NCI-H82 treated with DMSO at 0.1 percent for 48 hours (cell line): ENCODE results near the gene CFAP77.

Experiments
- DNase-seq: peaks from one replicate; lab custom pipeline; 2025; ENCODE audit not compliant: unreplicated experiment; lab: John Stamatoyannopoulos, UW

The CFAP77 gene

DNA sequence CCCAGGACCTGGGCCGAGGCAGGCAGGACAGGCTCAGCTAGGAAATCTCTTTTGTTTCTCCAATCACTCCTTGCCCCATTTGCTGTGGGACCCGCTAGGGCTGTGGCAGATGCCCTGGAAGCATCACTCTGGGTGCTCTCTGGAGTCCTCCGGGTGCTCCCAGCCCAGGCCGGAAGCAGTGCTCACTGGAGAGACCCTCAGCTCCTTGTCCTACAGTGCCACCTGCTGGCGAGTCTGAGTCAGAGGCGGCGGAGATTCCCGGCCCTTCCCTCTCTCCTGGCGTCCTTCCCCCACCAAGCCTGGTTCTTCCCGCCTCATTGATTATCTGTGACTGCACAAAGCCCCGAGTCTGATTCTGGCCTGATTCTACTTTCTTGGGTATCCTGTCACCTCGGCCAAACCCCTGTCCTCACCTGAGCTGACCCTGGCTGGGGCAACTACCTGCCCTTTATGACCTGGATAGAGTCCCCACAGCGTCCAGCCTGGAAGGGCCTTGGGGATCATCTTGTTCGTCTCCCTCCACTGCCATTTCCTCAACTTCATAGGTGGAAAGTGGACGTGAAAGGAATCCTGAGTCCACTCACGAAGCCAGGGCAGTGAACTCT lies 165.1 kb downstream of the CFAP77 start:
- DNase-seq = peak; percentile 49

DNA sequence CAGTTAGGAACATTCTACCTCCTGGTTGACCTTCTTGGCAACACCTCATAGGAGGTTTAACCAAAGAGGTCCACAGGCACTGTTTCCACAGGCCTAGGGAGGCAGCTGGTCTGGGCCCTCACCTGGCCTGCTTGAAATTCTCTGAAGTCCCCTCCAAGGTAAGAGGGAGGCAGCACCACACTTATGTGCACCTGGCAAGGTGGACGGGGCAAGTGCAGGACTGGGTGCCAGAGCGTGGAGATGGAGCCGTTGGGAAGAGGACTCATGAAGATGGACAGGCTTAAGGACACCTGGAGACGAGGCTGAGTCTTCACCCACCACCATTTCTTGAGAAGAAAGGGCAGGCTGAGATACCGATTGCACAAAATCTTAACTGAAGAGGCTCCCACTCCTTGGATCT lies 165.8 kb downstream of the CFAP77 start:
- DNase-seq = no peak

DNA sequence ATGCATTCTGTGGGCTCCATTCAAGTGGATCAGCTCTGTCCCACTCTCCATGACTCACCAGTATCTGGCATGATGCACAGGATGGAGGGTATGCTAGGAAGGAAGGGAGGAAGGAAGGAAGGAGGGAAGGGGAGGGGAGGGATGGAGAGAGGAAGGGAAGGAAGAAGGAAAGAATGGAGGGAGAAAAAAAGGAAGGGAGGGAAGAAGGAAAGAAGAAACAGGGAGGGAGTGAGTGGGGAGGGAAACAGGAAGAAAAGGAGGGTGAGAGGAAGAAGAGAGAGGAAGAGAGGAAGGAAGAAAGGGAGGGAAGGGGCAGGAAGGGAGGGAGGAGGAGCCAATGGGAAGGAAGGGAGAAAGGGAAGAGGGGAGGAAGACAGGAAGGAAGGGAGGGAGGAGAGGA lies 167.1 kb downstream of the CFAP77 start:
- DNase-seq = no peak

DNA sequence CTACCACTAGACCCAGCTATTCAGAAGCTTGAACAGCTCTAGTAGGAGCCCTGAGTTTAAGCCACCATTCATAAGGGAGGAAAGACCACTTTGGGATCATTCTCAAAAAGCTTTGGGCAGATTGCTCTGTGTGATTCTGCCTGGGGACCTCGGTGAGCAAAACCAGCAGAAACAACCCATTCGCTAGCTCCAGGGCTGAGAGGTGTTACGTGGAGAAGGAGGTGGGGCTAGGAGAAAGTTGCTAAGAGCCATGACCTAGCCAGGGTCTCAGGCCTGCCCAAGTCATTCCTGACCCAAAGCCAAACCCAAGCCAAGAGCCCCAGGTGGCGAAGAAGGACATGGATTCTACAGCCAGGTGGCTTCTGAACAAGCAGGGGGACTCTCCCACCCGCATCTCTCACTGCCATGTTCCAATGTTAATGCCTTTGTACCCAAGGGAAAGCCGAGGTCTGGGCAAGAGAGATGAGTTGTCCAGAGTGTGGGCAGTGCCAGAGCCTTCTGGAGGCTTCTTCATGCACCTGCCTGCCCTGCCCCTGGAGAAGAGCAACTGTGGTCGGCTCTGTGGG lies 168.4 kb downstream of the CFAP77 start:
- DNase-seq = no peak

DNA sequence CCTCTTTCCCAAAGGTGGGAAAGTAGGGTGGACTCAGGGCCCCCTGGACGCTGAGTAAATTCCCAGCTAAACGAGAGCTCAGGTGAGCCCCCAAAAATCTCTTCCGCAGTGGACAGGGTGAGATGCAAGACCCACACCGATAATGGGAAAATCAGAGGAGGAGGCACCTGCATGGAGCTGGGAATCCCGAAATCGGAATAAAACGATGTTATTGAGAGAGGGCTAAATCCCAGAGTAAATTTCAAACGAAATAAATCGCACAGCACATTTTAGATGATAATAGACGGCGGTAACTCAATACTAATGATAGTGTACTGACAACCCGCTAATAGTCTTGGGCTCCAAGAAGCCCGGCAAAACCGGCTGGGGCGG lies 169.4 kb downstream of the CFAP77 start:
- no peak for DNase-seq

DNA sequence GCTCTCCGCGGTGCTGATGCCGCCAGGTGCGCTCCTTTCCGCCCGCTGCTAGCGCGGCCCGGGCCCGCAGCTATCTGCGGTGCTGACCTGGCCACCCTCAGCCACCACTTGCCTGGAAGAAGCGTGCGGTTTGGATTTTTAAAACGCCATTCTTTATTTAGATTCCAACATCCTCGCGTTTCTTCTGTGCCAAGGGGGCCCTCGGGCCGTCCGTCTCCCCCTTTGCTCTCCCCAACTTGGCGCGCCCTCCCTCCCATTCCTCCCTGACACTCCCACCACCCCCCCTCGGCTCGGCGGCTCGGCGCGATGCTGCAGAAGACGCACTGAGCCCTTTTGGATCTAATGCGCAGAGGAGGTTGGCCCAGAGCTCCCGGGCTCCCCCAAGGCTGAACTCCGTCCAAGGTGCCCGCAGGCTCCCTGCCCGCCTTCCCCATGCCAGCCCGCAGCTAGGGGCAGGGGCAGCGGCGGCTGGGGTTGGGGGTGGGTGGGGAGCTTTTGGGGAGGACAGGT lies 172.3 kb downstream of the CFAP77 start, which contains the start of gene BARHL1:
Gene BARHL1, plus strand, starts transcription at position 331 of the 510 bp plus-strand sequence. CDS start 192 bp downstream, outside the sequence.
- DNase-seq = no peak

DNA sequence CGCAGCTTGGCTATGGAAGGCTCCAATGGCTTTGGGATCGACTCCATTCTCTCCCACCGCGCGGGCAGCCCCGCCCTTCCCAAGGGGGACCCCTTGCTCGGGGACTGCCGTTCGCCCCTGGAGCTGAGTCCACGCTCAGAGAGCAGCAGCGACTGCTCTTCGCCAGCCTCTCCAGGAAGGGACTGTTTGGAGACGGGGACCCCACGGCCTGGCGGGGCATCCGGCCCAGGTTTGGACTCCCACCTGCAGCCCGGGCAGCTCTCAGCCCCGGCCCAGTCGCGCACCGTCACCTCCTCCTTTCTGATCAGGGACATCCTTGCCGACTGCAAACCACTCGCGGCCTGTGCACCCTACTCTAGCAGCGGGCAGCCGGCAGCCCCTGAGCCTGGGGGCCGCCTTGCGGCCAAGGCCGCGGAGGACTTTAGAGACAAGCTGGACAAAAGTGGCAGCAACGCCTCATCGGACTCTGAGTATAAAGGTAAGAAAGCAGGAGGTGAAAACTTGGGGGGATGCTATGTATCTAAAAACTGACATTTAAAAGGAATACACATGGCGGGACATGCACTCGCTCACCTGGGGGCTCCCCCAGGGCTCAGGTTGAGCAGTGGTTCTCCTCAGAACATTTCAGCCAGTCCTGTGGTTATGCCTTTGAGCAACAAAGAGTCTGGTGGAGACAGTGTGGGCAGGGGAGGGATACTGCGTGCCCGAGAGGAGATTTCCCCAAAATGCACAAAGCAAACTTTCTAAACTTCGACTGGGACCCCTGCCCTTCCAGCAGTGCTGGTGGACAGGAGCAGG lies 173.0 kb downstream of the CFAP77 start:
- no peak for DNase-seq

DNA sequence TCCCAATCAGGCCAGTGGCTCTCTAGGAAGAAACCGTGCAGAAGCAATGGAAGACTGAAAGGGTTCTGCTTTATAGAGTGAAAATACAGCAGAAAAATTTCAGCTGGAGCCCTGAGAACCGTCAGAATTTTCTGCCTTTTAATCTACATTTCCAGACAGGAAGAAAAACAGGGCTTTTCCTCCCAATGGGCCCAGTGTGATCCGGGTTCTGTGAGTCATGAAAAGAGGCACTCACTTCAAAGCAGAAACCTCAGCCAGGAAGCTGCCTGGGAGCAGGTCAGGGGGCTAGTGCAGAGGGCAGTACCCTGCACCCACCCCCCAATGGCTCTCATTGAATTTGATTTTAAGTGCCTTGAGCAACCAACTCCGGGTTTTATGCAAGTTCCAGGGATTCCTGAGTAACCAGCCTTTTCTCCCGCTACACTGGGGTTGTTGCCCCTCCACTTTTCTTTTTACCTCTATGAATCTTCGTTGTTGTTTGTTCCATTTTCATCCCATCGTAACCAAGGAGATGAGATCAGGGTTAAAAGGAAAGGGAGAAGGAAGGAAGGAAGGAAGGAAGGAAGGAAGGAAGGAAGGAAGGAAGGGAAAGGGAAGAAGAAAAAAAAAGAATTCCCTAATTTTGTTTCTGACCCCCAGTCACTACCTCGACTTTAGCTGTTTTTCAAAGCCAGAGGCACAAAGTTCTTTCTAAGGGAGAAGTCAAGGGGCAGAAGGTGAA lies 173.7 kb downstream of the CFAP77 start:
- DNase-seq = no peak

DNA sequence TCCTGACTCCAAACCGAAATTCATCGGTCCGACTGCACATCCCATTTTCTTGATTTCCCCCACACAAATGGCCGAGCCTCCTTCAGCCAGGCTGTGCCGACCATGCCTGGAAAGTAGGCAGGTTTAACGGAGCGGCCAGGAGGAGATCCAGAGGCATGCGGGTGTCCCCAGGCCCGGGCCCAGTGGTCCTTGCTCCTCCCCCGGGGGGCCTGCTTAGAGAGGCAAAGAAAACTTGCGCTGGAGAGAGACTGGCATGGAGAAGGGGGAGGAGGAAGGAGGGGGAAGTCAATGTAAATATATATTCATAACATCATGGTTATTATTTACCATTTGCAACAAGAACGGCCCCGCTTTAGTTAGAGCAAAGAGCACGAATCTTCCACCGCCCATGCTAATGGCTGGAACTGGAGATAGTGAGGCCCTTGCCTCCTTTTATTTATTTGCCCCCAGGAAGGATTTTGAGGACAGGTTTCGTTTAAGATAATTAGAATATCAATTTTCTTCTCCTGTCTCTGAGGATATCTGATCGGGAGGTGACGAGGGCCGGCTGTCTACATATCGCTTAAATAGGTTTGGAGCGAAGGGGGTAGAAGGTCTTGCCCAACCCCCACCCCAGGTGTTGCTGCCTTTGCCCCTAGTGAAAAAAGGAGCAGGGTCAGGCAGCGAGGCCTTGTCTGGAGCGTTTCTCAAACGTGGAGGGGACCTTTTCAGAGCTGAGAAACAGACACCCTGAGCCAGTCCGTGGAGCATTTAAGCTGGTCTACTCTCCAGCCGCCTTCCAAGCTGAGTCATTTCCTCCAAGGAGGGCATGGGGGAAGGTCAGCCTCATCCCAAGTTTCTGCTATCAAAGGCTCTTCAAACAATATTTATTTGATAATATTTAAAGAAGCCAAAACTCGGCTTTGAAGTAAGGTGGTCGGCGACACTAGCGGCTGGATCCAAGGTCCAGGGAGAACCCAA lies 174.9 kb downstream of the CFAP77 start:
- DNase-seq = no peak

DNA sequence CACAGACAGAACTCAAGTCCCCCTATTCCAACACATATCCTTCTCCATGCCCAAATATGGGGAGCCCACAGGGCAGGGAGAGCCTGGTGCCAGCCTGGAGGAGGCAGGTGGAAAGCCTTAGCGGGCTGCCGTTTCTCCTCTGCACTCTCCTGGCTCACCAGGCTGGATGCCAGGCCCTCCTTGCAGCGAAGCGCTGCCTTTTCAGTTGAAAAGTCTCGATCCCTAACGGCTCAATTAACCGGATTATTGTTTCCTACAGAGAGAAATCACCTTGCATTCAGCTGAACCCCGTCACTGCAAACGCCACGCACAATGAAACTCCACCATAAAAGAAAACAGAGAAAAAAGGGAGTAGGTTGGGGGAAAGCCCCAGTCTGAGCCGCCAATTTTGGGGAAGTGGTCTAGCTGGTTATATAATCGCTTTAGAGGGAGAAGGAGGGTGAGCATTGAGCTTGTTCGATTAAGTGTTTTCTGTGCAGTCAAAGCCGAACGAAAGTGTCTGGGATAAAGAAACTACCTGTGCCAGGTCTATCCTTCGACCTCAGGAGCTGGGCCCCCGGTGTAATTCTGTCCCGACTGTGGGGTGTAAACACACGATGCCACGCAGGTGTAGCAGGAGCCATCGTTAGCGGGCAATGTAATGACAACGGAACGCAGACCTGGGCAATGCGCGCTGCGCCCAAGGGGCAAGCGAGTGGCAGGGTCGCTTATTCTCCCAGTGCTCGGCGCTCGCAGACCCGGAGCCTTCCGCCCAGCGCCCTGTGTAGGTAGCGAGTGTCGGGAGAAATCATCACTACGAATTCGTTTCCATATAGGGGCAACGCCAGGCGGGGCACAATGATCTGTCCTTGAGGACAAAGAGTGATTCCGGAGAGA lies 176.2 kb downstream of the CFAP77 start:
- no peak for DNase-seq

DNA sequence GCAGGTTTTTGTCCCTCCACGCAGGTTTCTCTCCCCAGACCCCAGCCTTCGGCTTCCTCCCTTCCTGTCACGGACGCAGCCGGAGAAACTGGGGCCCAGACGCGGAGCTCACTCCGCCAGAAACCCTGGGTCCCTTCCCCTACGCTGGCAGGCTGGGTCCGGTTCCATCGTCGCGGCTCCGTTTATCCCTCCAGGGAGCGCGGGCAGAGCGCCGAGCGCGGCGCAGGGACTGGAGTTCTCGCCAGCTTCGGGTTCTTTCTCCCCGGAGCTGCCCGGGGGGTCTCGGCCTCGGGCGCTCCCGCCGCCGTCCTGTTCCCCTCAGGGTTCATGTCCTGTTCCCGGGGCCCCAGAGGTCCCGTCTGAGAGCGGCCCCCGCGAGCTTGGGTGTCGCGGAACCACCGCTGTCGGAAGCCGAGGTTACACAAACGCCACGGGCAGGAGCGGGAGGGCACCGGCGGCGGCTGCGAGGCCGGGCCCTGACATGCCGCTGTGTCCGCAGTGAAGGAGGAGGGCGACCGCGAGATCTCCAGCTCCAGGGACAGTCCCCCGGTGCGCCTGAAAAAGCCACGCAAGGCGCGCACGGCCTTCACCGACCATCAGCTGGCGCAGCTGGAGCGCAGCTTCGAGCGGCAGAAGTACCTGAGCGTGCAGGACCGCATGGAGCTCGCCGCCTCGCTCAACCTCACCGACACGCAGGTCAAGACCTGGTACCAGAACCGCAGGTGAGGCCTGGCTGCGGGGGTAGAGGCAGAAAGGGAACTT lies 177.0 kb downstream of the CFAP77 start:
- DNase-seq = no peak

DNA sequence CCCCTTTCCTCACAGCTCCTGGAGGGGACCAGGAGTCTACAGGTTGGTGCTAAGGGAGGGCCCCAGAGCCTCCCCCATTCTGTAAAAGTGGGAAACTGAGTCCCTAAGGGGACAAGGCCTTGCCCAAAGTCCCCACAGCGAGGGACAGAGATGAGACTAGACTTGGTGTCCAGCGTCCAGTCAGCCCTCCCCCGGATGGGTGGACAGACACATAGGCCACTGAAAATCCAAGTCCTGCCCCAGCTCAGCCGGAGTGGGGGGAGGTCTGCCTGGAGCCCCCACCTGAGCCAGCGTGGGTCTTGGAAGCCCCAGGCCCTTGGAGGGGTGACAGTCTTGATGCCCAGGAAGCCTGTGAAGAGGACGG lies 177.6 kb downstream of the CFAP77 start:
- no peak for DNase-seq

DNA sequence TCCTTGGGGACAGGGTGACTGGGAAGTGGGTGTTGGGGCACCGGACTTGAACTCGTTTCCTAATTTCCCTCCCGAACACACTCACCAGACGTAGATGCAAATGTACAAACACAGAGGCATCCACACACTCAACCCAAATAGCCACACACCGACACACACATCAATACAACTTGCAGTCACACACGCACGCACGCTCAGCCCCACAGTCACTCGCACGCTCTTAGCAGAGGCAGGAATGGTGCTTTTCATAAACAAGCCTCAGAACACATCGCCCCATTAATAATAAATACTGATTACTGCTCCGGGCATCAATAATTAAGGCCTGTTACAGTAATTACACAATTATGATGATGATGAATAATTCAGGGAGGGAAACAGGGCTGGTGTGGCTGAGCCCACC lies 178.1 kb downstream of the CFAP77 start:
- no peak for DNase-seq

DNA sequence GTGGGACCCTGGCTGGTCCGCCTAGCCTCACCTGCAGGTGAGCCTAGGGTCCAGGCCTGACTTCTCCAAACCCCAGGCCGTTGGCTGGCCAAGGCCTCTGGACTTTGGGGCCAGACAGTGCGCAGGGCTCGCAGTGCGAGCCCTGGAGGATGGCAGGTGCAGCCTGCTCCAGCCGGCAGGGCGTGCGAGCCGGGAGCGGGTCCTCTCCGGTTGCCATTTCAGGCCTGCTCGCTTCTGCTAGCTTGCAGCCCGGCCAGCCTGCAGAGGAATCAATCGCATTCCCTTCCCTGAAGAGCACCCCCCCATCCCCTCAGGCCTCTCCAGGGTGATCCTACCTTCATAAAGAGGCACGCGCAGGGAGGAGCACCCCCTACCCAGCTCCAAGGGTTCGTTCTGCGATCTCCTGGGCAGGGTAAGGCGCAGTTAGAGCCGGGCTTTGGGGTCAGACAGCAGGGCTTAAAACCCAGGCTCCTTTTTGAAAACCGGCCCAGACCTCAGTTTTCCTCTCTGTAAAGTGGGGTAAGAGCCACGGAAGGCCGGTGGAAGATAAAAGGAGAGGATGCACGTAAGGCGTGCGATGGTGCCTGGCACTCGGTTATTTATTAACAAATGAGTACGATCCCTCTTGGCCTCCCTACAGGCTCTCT lies 178.6 kb downstream of the CFAP77 start:
- DNase-seq = no peak

DNA sequence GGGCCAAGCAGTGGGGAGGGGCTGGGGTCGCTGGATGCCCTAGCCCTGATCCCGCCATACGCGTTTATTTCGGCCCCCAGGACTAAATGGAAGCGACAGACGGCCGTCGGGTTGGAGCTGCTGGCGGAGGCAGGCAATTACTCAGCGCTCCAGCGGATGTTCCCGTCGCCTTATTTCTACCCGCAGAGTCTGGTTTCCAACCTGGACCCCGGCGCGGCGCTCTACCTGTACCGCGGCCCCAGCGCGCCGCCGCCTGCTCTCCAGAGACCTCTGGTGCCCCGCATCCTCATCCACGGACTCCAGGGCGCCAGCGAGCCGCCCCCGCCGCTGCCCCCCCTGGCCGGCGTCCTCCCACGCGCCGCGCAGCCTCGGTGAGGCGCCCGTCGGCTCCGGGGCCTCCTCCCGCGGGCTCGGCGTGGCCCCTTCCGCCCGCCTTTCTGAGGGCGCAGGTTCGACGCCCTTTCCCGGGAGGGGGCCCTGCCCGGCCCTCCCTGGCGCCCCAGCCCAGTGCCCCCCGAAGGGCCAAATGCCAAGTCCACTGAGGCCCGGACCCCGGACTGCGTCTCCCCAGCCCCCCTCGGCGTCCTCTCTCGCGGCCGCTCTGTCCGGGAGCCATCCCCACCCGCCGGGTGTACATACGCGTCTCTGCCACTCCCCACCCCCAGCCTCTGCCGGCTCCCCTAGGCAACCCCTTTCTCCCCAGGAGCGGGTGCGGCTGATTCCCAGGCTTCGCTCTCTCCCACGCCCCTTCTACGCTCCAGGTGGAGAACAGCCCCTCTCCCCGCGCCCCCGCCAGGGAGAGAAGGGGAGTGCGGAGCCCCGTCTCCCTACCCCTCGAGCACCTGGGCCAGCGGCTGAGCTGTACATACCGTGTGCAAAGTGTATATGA lies 179.4 kb downstream of the CFAP77 start:
- DNase-seq = no peak

DNA sequence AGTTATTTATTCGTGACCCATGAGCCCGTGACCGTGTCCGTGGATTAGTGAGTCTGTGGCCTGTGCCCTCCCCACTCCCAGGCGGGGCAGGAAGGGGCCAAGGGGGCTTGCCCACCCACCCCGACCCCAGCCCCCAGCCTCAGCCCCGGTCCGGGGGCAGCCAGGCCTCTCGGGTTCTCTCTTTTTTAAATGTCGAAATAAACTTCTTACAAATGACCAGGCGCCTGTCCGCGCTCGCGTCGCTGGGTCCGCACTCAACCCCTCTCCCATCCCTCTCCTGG lies 180.0 kb downstream of the CFAP77 start:
- DNase-seq = no peak

DNA sequence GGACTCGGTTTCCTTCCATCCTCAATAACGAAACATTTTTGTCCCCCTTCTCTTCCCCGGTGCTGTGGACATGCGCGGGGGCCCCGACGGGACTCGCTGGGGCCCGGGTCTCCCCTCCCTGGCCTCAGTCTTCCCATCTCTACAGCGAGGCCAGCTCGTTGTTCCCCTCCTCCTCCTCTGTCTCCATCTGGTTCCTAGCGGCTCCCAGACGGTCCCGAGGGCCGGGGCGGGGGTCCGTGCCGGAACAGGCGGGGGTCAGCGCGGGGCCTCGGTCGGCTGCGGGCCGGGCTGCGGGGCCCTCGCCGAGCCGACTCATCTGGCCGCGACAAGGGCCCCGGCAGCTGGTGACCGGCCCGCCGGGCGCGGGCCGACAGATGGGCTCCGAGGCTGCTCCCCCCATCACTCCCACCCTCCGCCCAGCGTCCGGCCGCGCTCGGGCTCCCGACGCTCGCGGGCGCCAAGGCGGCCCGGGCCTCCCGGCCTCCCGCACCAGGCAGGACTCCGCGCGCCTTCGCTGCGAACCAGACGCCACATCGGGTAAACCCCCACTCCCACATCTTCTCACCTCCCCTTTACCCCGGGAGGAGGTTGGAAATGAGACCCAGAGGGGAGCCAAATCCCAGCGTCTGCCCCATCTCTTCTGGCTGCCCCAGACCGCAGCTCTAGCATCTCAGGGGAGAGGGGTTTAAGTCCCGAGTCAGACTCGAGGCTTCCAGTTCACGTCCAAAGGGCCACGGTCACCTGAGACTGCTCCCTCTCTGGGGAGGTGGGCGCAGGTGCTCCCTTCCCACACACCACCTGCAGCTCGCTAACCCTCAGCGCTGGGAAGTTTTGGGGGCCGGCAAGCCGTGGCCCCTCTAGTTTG lies 180.5 kb downstream of the CFAP77 start:
- DNase-seq = no peak
